ENCODE data around the gene FA2H. TPM values are rescaled to one million over a fixed set of nuclear protein-coding genes. Genes with fewer than 3 reads are reported as not detected.

FA2H gene
- total and polyA plus RNA-seq, 2 of the 13 experiments (the other 11 are each of a cell fraction or from before 2014, with no cell fraction given) = 0.20 TPM; not detected in 1

- no peak for TF ChIP-seq ETS1 (CRISPR knock-in tag; IDR thresholded peaks at IDR 0.05)
- no peak for TF ChIP-seq MATR3 (CRISPR knock-in tag; IDR thresholded peaks at IDR 0.05)
- peak; percentile 90 for TF ChIP-seq TFE3 (CRISPR knock-in tag; IDR thresholded peaks at IDR 0.05)
- TF ChIP-seq TCF7L2 (IDR thresholded peaks at IDR 0.05; ENCODE audit: low read depth, low read length) = no peak
- no peak for TF ChIP-seq ZNF20 (CRISPR knock-in tag; IDR thresholded peaks at IDR 0.05)
- no peak for TF ChIP-seq CSRNP2 (CRISPR knock-in tag; conservative IDR thresholded peaks at IDR 0.05; ENCODE audit: low read depth)
- no peak for TF ChIP-seq ZNF780A (CRISPR knock-in tag; IDR thresholded peaks at IDR 0.05)
- TF ChIP-seq SRF (IDR thresholded peaks at IDR 0.05; ENCODE audit: low read depth, low read length) = no peak
- TF ChIP-seq KDM3A (CRISPR knock-in tag; IDR thresholded peaks at IDR 0.05; ENCODE audit: low read depth) = no peak
- TF ChIP-seq MIER2 (CRISPR knock-in tag; IDR thresholded peaks at IDR 0.05) = peak; percentile 58; the same call in 1 of the 2 replicates
- 0 out of 2 replicates have a peak, but pooled peaks have one; percentile 51 for TF ChIP-seq ZNF224 (CRISPR knock-in tag; IDR thresholded peaks at IDR 0.05)
- 0 out of 2 replicates have a peak, but pooled peaks have one; percentile 56 for TF ChIP-seq HBP1 (CRISPR knock-in tag; IDR thresholded peaks at IDR 0.05; ENCODE audit: low read depth)
- no peak for TF ChIP-seq ZNF562 (CRISPR knock-in tag; IDR thresholded peaks at IDR 0.05; ENCODE audit: borderline replicate concordance)
Measured at GRCh38 chr16:74695450-74696422, 78.9 kb downstream of the FA2H start (continued).
